KMS-11 (cell line): ENCODE data around the gene KRTAP4-7.

ENCODE experiments used
- H2AFZ ChIP-seq: fragments of 200-600 bp; sonication (generic); 2 replicates; pipeline ENCODE4 v1.6.1; 2016; ENCODE audit warnings: antibody characterized with exemption, mixed run types, low read depth
- H3K27ac ChIP-seq: fragments of 200-600 bp; sonication (generic); 2 replicates; pipeline ENCODE4 v1.6.1; 2016; ENCODE audit warnings: mild to moderate bottlenecking, mixed run types
- H3K27me3 ChIP-seq: fragments of 200-600 bp; sonication (generic); 2 replicates; pipeline ENCODE4 v1.6.1; 2017; ENCODE audit warnings: mild to moderate bottlenecking, low read depth, mixed run types, moderate library complexity; ENCODE audit not compliant: insufficient read depth
- H3K36me3 ChIP-seq: fragments of 200-600 bp; sonication (generic); 2 replicates; pipeline ENCODE4 v1.6.1; 2017; ENCODE audit warnings: mild to moderate bottlenecking, mixed run types; ENCODE audit not compliant: insufficient read depth
- H3K4me1 ChIP-seq: fragments of 200-600 bp; sonication (generic); 2 replicates; pipeline ENCODE4 v1.6.1; 2016; ENCODE audit warnings: mild to moderate bottlenecking, low read depth, mixed run types; ENCODE audit not compliant: poor library complexity, severe bottlenecking
- H3K4me2 ChIP-seq: fragments of 200-600 bp; sonication (generic); 2 replicates; pipeline ENCODE4 v1.7.0; 2016; ENCODE audit warnings: mild to moderate bottlenecking, mixed run types
- H3K4me3 ChIP-seq: fragments of 200-600 bp; sonication (generic); IDR thresholded peaks from 2 replicates; pipeline ENCODE4 v1.6.1; 2017; ENCODE audit warnings: low read depth, low read length, mixed read lengths; ENCODE audit not compliant: insufficient read depth
- H3K79me2 ChIP-seq: fragments of 200-600 bp; sonication (generic); 2 replicates; pipeline ENCODE4 v1.6.1; 2016; ENCODE audit warnings: low read depth, mixed run types; ENCODE audit not compliant: insufficient read depth
- H3K9ac ChIP-seq: fragments of 200-600 bp; sonication (generic); 2 replicates; pipeline ENCODE4 v1.6.1; 2016; ENCODE audit warnings: mild to moderate bottlenecking, mixed run types
- H4K20me1 ChIP-seq: fragments of 200-600 bp; sonication (generic); 2 replicates; pipeline ENCODE4 v1.6.1; 2016; ENCODE audit warnings: mild to moderate bottlenecking, mixed run types; ENCODE audit not compliant: insufficient read depth
- CTCF ChIP-seq: fragments of 200-600 bp; sonication (generic); conservative IDR thresholded peaks from 2 replicates; pipeline ENCODE4 v1.6.1; 2017; ENCODE audit warnings: low read depth, mild to moderate bottlenecking, antibody characterized with exemption, low read length, moderate library complexity, mixed read lengths

Gene KRTAP4-7

GRCh38 chr17:41125064-41125463, 41.1 kb downstream of the KRTAP4-7 start:
- no peaks in the 10 kb centered on the region for H4K20me1 ChIP-seq
- no peak overlapping the region for H3K9ac ChIP-seq
- no peak overlapping the region for H3K4me3 ChIP-seq
- H3K4me2 ChIP-seq = no peak overlapping the region
- no peaks in the 10 kb centered on the region for H3K27me3 ChIP-seq
- H3K27ac ChIP-seq = no peak overlapping the region
- H3K79me2 ChIP-seq = no peaks in the 10 kb centered on the region
- H3K4me1 ChIP-seq = no peaks in the 10 kb centered on the region
- TF ChIP-seq CTCF = no peak
- no peaks in the 10 kb centered on the region for H3K36me3 ChIP-seq
- H2AFZ ChIP-seq = no peak overlapping the region

- Histone ChIP-seq H4K20me1 (no peaks in the 10 kb centered on the region), H3K36me3 (no peaks in the 10 kb centered on the region), H3K4me1 (no peaks in the 10 kb centered on the region), H3K4me3 (no peak overlapping the region), H3K9ac (no peak overlapping the region), H2AFZ (no peak overlapping the region), H3K79me2 (no peaks in the 10 kb centered on the region), H3K27me3 (no peaks in the 10 kb centered on the region), H3K4me2 (no peak overlapping the region), H3K27ac (no peak overlapping the region)
- no peak for TF ChIP-seq CTCF
These were observed 42.5 kb downstream of the KRTAP4-7 start for GRCh38 chr17:41126412-41126811.

- no peak overlapping the region for H3K4me3 ChIP-seq
- H3K4me2 ChIP-seq = no peak overlapping the region
- no peak overlapping the region for H3K9ac ChIP-seq
- H3K36me3 ChIP-seq = no peaks in the 10 kb centered on the region
- TF ChIP-seq CTCF = no peak
- H3K27me3 ChIP-seq = no peaks in the 10 kb centered on the region
- H4K20me1 ChIP-seq = no peaks in the 10 kb centered on the region
- H3K4me1 ChIP-seq = no peaks in the 10 kb centered on the region
- no peaks in the 10 kb centered on the region for H3K79me2 ChIP-seq
- H3K27ac ChIP-seq = no peak overlapping the region
- H2AFZ ChIP-seq = no peak overlapping the region
These were observed 43.4 kb downstream of the KRTAP4-7 start for GRCh38 chr17:41127371-41127770.

GRCh38 chr17:41131979-41132378, 48.0 kb downstream of the KRTAP4-7 start:
- Histone ChIP-seq H3K36me3 (no peaks in the 10 kb centered on the region), H3K9ac (no peak overlapping the region), H3K4me1 (no peaks in the 10 kb centered on the region), H3K79me2 (no peaks in the 10 kb centered on the region), H2AFZ (no peak overlapping the region), H3K4me3 (no peak overlapping the region), H4K20me1 (no peaks in the 10 kb centered on the region), H3K4me2 (no peak overlapping the region), H3K27me3 (no peaks in the 10 kb centered on the region), H3K27ac (no peak overlapping the region)
- no peak for TF ChIP-seq CTCF
